Dendritic cell treated with granulocyte-macrophage colony-stimulating factor and Interleukin-4, amounts not matched to agents 40 ng/mL and 50 ng/mL, for 4 days (primary cell): ENCODE data around the gene DICER1.

Source experiments
- H3K27ac Mint-ChIP-seq: one replicate; pipeline ENCODE4 v1.8.0; 2022; ENCODE audit warnings: mild to moderate bottlenecking, mixed read lengths
- H3K27me3 Mint-ChIP-seq: one replicate; pipeline ENCODE4 v1.8.0; 2022; ENCODE audit warnings: mild to moderate bottlenecking, mixed read lengths
- H3K36me3 Mint-ChIP-seq: one replicate; pipeline ENCODE4 v1.8.0; 2022; ENCODE audit warnings: low read depth, mixed read lengths
- H3K4me1 Mint-ChIP-seq: one replicate; pipeline ENCODE4 v1.8.0; 2022; ENCODE audit warnings: low read depth, mixed read lengths
- H3K4me3 Mint-ChIP-seq: one replicate; pipeline ENCODE4 v1.8.0; 2022; ENCODE audit warnings: mild to moderate bottlenecking, moderate library complexity, mixed read lengths
- H3K9me3 Mint-ChIP-seq: one replicate; pipeline ENCODE4 v1.8.0; 2022; ENCODE audit warnings: mixed read lengths
- intact Hi-C: fragments of 100-400 bp; cut with micrococcal nuclease; formaldehyde crosslinking; loops from one replicate; pipeline ENCODE4 v1.15.0; 2022

DICER1 gene

DNA sequence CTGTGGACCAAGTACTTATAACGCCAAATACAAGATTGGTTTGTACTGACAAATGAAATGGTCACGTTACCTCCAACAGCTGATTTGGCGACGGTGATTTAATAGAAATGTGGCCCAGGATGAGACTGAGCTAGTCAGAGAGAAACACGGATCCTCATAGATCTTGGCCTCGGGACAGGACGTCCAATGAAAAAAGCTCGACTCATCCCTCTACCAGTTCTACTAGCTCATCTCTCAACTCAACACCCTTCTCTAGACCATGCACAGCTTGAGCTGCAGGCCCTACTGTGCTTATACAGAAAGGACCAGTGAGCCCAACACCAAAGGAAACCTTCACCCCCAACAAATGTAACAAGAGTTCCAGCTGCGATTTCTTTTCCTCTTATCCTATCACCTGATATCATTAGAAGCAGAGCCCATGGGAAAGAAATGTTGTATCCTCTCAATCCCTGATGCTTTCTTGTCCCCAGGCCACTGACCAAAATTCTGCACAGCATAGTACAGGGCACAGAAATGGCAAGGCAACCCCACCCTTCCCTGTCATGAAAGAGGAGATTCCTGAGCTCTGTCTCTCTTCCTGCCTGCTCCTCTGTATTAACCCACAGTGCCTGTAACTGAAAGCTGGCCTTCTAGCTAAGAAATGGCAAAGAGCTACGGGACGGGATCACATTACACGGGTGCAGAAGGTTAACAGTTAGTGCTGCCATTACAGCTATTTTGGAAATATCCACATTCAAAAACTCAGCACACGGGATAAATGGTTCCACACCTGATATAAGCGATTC lies 39.2 kb downstream of the DICER1 start:
- H3K4me1 Mint-ChIP-seq = peaks cover 10% of the 10 kb centered on the region
- no peaks in the 10 kb centered on the region for H3K9me3 Mint-ChIP-seq
- H3K36me3 Mint-ChIP-seq = peaks cover 79% of the 10 kb centered on the region
- intact Hi-C loops = no loop called here
- no peak overlapping the region for H3K27ac Mint-ChIP-seq
- no peaks in the 10 kb centered on the region for H3K27me3 Mint-ChIP-seq
- no peak overlapping the region for H3K4me3 Mint-ChIP-seq

- Mint-ChIP-seq H3K36me3 (peaks cover 87% of the 10 kb centered on the region), H3K4me3 (no peak overlapping the region), H3K9me3 (no peaks in the 10 kb centered on the region), H3K4me1 (peaks cover 6% of the 10 kb centered on the region), H3K27ac (no peak overlapping the region), H3K27me3 (no peaks in the 10 kb centered on the region)
- intact Hi-C loops = no loop called here
Measured at GRCh38 chr14:95113476-95113875, 43.9 kb downstream of the DICER1 start.

DNA sequence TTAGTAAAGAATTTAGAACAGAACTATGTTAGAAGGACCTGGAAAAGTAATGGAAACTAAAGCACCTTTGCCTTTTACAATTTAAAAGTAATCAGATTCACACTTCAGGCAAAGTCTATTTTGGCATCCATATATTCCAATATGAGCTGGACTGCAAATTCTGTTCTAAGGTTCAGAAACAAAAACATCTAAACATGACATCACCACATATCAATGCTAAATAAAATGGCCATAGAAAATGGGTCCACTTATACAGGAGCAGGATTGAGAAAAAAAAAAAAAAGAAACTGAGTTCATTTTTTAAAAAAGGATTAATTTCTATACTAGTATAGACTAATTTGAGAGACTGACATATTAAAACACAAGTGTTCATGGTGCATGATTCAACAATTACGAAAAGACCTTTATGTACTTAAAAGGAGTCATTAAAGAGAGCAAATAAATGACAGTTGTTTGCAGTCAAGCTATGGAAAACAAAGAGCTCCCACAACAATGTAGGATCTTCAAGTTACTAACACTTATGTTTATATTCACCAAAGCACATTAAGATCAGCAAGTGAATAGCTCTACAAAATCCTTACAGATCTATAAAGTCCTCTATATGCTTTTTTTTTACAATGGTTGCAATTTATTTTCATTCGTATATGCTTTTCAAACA lies 45.7 kb downstream of the DICER1 start:
- Mint-ChIP-seq H3K36me3 (peaks cover 91% of the 10 kb centered on the region), H3K9me3 (no peaks in the 10 kb centered on the region), H3K27me3 (no peaks in the 10 kb centered on the region), H3K4me3 (no peak overlapping the region), H3K4me1 (peaks cover 6% of the 10 kb centered on the region), H3K27ac (no peak overlapping the region)
- intact Hi-C loops = no loop called here

DNA sequence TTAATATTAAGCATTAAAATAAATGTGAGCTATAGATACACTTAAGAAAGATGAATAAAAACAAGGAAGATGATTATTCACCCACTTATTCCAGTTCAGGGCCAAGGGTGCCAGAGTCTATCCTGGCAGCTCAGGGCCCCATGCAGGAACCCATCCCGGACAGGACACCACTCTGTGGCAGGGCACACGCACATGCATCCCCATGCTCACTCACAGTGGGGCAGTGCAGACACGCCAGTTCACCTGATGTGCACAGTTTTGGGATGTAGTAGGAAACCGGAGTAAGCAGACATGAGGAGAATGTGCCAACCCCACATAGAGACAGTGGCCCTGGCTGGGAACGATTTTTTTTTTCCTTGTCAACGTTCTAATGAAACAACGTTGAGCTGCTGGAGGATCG lies 47.2 kb downstream of the DICER1 start:
- no peak overlapping the region for H3K27ac Mint-ChIP-seq
- no peaks in the 10 kb centered on the region for H3K27me3 Mint-ChIP-seq
- peaks cover 87% of the 10 kb centered on the region for H3K36me3 Mint-ChIP-seq
- peaks cover 6% of the 10 kb centered on the region for H3K4me1 Mint-ChIP-seq
- H3K4me3 Mint-ChIP-seq = no peak overlapping the region
- intact Hi-C loops = no loop called here
- no peaks in the 10 kb centered on the region for H3K9me3 Mint-ChIP-seq

GRCh38 chr14:95107711-95108110 lies 49.6 kb downstream of the DICER1 start:
- Mint-ChIP-seq H3K27ac (no peak overlapping the region), H3K4me1 (peaks cover 1% of the 10 kb centered on the region), H3K36me3 (peaks cover 88% of the 10 kb centered on the region), H3K4me3 (no peak overlapping the region), H3K9me3 (no peaks in the 10 kb centered on the region), H3K27me3 (no peaks in the 10 kb centered on the region)
- intact Hi-C loops = no loop called here

GRCh38 chr14:95106971-95107370 lies 50.4 kb downstream of the DICER1 start:
- Mint-ChIP-seq H3K9me3 (no peaks in the 10 kb centered on the region), H3K4me3 (no peak overlapping the region), H3K4me1 (peaks cover 5% of the 10 kb centered on the region), H3K27me3 (no peaks in the 10 kb centered on the region), H3K27ac (no peak overlapping the region), H3K36me3 (peaks cover 92% of the 10 kb centered on the region)
- intact Hi-C loops = no loop called here

- Mint-ChIP-seq H3K27ac (no peak overlapping the region), H3K4me3 (no peak overlapping the region), H3K4me1 (peaks cover 14% of the 10 kb centered on the region), H3K9me3 (no peaks in the 10 kb centered on the region), H3K36me3 (peaks cover 91% of the 10 kb centered on the region), H3K27me3 (no peaks in the 10 kb centered on the region)
- intact Hi-C loops = no loop called here
Measured at GRCh38 chr14:95104911-95105310, 52.4 kb downstream of the DICER1 start.

DNA sequence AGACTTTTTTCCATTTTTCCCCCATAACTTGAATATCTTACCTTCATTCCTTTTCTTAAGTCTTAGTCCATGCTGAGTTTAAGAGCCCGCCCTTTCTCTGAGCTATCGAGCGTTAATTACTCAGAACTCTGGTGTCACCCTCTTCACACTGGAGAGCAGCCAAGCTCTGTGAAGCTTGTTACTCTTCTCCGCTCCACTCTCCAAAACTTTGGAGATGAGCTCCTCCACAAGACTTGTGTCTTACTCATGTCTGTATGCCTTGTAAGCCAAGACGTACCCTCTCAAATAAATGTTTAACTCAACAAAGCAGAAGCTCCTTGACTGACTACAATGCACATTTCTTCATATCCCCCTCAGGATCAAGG lies 54.7 kb downstream of the DICER1 start:
- Mint-ChIP-seq H3K36me3 (peaks cover 78% of the 10 kb centered on the region), H3K4me1 (peaks cover 14% of the 10 kb centered on the region), H3K27me3 (no peaks in the 10 kb centered on the region), H3K4me3 (no peak overlapping the region), H3K9me3 (no peaks in the 10 kb centered on the region), H3K27ac (no peak overlapping the region)
- intact Hi-C loops = no loop called here

- intact Hi-C loops = no loop called here
- Mint-ChIP-seq H3K9me3 (no peaks in the 10 kb centered on the region), H3K27me3 (no peaks in the 10 kb centered on the region), H3K4me3 (no peak overlapping the region), H3K27ac (no peak overlapping the region), H3K4me1 (peaks cover 14% of the 10 kb centered on the region), H3K36me3 (peaks cover 77% of the 10 kb centered on the region)
Measured at GRCh38 chr14:95101736-95102679, 55.3 kb downstream of the DICER1 start.

- no peaks in the 10 kb centered on the region for H3K9me3 Mint-ChIP-seq
- H3K27ac Mint-ChIP-seq = no peak overlapping the region
- H3K27me3 Mint-ChIP-seq = no peaks in the 10 kb centered on the region
- no peak overlapping the region for H3K4me3 Mint-ChIP-seq
- H3K36me3 Mint-ChIP-seq = peaks cover 82% of the 10 kb centered on the region
- peaks cover 14% of the 10 kb centered on the region for H3K4me1 Mint-ChIP-seq
- intact Hi-C loops = loop anchor here (2.0 kb wide), 1 partner anchor 410 kb away; no protein-coding TSS in a partner anchor
Measured at GRCh38 chr14:95098984-95099599, 58.2 kb downstream of the DICER1 start.

DNA sequence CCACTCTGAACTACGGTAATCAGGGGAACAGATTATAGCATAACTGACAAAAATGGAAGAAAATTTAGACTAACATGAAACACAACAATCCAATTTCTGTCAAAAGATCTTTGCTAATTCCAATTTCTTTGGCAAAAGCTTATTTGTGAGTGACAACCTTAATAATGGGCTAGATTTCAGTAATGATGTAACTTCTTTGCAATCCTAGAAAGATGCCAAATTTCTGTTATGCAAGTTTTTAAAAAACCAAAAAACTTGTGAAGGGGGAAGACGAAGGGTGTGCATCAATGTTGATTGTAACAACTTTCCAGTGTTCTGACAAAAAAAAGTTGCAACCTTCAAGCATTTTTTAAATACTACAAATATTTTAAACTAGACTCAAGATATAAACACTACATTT lies 59.9 kb downstream of the DICER1 start:
- no peaks in the 10 kb centered on the region for H3K27me3 Mint-ChIP-seq
- intact Hi-C loops = no loop called here
- H3K36me3 Mint-ChIP-seq = peaks cover 80% of the 10 kb centered on the region
- no peak overlapping the region for H3K4me3 Mint-ChIP-seq
- no peaks in the 10 kb centered on the region for H3K9me3 Mint-ChIP-seq
- H3K27ac Mint-ChIP-seq = no peak overlapping the region
- H3K4me1 Mint-ChIP-seq = peaks cover 10% of the 10 kb centered on the region

DNA sequence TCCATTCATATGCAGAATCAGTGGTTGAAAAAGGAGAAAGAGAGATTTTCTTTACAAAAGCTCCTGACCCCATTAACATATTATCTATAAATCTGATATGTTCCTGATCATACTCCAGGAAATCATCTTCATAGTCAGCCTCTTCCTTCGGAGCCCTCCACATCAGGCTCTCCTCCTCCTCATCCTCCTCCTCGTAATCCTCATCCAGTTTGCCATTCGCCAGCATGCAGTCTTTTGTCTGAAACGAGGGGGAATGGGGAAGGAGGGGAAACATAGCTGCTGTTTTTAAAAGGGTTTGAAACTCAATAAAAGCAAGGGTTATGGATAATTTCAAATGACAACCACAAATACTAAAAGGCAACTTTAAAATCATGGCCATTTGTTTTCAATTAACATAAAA lies 60.9 kb downstream of the DICER1 start:
- no peaks in the 10 kb centered on the region for H3K27me3 Mint-ChIP-seq
- H3K4me1 Mint-ChIP-seq = peaks cover 9% of the 10 kb centered on the region
- H3K9me3 Mint-ChIP-seq = no peaks in the 10 kb centered on the region
- no peak overlapping the region for H3K4me3 Mint-ChIP-seq
- H3K27ac Mint-ChIP-seq = no peak overlapping the region
- intact Hi-C loops = no loop called here
- peaks cover 76% of the 10 kb centered on the region for H3K36me3 Mint-ChIP-seq

DNA sequence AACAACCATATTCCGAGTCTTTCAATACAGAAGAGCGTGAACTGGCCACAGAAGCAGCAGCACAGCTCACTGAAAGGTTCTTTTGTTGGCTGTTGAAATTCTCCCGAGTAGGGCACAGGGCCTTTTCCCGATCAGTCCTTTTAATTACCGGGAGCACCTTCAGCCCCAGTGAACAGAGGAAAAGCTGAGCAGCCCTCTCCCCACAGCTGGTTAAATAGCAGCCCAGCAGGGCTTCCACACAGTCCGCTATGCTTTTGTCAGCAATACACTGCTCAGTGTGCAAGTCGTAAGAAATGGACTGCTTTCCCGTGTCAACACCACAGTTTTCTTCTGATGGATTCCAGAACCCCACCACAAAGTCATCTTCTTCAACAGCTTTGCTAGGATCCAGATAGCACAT lies 61.3 kb downstream of the DICER1 start:
- peaks cover 8% of the 10 kb centered on the region for H3K4me1 Mint-ChIP-seq
- intact Hi-C loops = no loop called here
- no peaks in the 10 kb centered on the region for H3K27me3 Mint-ChIP-seq
- H3K9me3 Mint-ChIP-seq = no peaks in the 10 kb centered on the region
- peaks cover 76% of the 10 kb centered on the region for H3K36me3 Mint-ChIP-seq
- H3K4me3 Mint-ChIP-seq = no peak overlapping the region
- no peak overlapping the region for H3K27ac Mint-ChIP-seq
